Measurements from ENCODE around the gene USP36. TPM values are rescaled to one million over a fixed set of nuclear protein-coding genes. Genes with fewer than 3 reads are reported as not detected.

USP36 gene
- total and polyA plus RNA-seq, 9 of the 15 experiments (the other 6 are each of a cell fraction or from before 2014, with no cell fraction given) = 6.4 to 72.8 (median 22.5) TPM

DNA sequence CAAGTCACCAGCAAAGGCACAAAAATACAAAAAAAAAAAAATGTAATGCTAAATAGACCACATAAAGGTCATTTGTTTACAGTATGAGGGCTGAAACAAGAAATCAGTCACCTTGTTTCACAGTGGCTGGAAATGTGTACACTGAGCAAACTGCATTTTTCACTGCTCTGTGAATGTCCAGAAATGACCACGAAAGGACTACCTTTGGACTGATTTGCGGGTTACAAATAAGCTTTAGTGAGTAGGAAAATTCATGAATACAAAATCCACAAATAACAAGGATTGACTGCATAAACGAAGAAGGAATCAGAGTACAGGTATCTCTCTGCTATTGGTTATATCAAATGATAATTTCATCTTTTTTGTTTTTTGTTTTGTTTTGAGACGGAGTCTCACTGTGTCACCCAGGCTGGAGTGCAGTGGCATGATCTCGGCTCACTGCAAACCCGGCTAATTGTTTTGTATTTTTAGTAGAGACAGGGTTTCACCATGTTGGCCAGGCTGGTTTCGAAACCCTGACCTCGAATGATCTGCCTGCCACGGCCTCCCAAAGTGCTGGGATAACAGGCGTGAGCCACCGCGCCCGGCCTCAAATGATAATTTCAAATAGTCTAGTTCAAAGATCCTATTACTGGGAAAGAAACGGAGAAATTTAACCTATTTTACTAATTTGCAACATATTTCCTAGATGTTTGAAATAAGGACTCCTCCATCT lies 89.0 kb downstream of the USP36 start:
- Histone ChIP-seq H4K20me1 (replicated peaks; ENCODE audit: control insufficient read depth, insufficient read depth, low read length) (peaks cover 9% of the 10 kb centered on the region; the same call in 1 of the 2 replicates), H2AFZ (ENCODE audit: low read depth, low read length) (no peak overlapping the region), H3K4me1 (replicated peaks in 1 of 2; ENCODE audit: control insufficient read depth in 2 of 2, insufficient read depth in 2 of 2, low read length in 2 of 2) (peaks cover 11 to 28% of the 10 kb centered on the region in 2 experiments), H3K4me2 (ENCODE audit: insufficient read depth, low read length) (no peak overlapping the region), H3K27me3 (ENCODE audit: control insufficient read depth in 2 of 2, insufficient read depth in 2 of 2, low read length in 2 of 2) (no peaks in the 10 kb centered on the region), H3K27ac (ENCODE audit: extremely low read depth, low read depth, low read length) (no peak overlapping the region), H3K9me3 (replicated peaks; ENCODE audit: control insufficient read depth, insufficient read depth, low read depth, low read length) (no peaks in the 10 kb centered on the region), H3K79me2 (ENCODE audit: control insufficient read depth, insufficient read depth, low read length) (peaks cover 56% of the 10 kb centered on the region), H3K36me3 (ENCODE audit: control insufficient read depth, insufficient read depth, low read length) (no peaks in the 10 kb centered on the region), H3K4me3 (no peak overlapping the region), H3K9ac (ENCODE audit: insufficient read depth in 1 of 2, low read depth in 2 of 2, low read length in 2 of 2) (no peak overlapping the region), H3K9me1 (ENCODE audit: control insufficient read depth, insufficient read depth, low read length) (no peaks in the 10 kb centered on the region)
- intact Hi-C loops (cut with micrococcal nuclease) = no loop called here
- ChIA-PET CTCF (ENCODE audit: low intra/inter-chr PET ratio) (no interaction called here), POLR2A (interaction anchor here (0.8 to 1.2 kb wide), 2 partner anchors 9 to 191 kb away, joined by 3 to 5 read pairs; no protein-coding TSS in a partner anchor)
- FAIRE-seq (no peak), DNase-seq (ENCODE audit: extremely low read depth in 1 of 4, low spot score in 3 of 4) (no peak), ATAC-seq (no peak)
- in situ Hi-C loops (cut with MboI) = no loop called here
- WGBS (ENCODE audit: insufficient coverage, low coverage, missing lambda C conversion rate) = 72% methylated on average over 13 of the region's 14 CpGs
- TF ChIP-seq, protein P1, sequence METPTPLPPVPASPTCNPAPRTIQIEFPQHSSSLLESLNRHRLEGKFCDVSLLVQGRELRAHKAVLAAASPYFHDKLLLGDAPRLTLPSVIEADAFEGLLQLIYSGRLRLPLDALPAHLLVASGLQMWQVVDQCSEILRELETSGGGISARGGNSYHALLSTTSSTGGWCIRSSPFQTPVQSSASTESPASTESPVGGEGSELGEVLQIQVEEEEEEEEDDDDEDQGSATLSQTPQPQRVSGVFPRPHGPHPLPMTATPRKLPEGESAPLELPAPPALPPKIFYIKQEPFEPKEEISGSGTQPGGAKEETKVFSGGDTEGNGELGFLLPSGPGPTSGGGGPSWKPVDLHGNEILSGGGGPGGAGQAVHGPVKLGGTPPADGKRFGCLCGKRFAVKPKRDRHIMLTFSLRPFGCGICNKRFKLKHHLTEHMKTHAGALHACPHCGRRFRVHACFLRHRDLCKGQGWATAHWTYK (CRISPR knock-in tag; IDR thresholded peaks at IDR 0.05) = no peak
- TF ChIP-seq RBM14 (IDR thresholded peaks at IDR 0.05; ENCODE audit: borderline replicate concordance, insufficient read depth, low read depth, low read length) (no peak), ARID2 (IDR thresholded peaks at IDR 0.05) (no peak), ZNF239 (CRISPR knock-in tag; IDR thresholded peaks at IDR 0.05) (no peak), GTF2A2 (tag; IDR thresholded peaks at IDR 0.05) (no peak), CEBPG (CRISPR knock-in tag; IDR thresholded peaks at IDR 0.05) (no peak), CEBPG (tag; conservative IDR thresholded peaks at IDR 0.05 in 1 of 2, IDR thresholded peaks at IDR 0.05 in 1 of 2) (no peak), CHCHD3 (CRISPR knock-in tag; IDR thresholded peaks at IDR 0.05) (no peak), ZSCAN29 (IDR thresholded peaks at IDR 0.05) (no peak), POLR2B (IDR thresholded peaks at IDR 0.05; ENCODE audit: low read depth, partially characterized antibody) (no peak), SREBF2 (CRISPR knock-in tag; IDR thresholded peaks at IDR 0.05) (no peak), SIN3B (IDR thresholded peaks at IDR 0.05; ENCODE audit: low read depth) (no peak), POLR2AphosphoS5 (IDR thresholded peaks at IDR 0.05; ENCODE audit: control insufficient read depth, insufficient read depth, low read depth, low read length) (no peak), ADNP (tag; IDR thresholded peaks at IDR 0.05) (no peak), PTRF (tag; IDR thresholded peaks at IDR 0.05) (no peak), SP1 (CRISPR knock-in tag; IDR thresholded peaks at IDR 0.05) (no peak), POLR2AphosphoS2 (IDR thresholded peaks at IDR 0.05; ENCODE audit: low read length) (no peak)
- TF ChIP-seq, protein P2, sequence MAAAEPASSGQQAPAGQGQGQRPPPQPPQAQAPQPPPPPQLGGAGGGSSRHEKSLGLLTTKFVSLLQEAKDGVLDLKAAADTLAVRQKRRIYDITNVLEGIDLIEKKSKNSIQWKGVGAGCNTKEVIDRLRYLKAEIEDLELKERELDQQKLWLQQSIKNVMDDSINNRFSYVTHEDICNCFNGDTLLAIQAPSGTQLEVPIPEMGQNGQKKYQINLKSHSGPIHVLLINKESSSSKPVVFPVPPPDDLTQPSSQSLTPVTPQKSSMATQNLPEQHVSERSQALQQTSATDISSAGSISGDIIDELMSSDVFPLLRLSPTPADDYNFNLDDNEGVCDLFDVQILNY (CRISPR knock-in tag; IDR thresholded peaks at IDR 0.05) = no peak
- BruUV-seq (replicated peaks) = no TSS peak

Data from K562 (cell line).